Measurements from ENCODE around the gene GRHL3.

GRHL3 gene

GRCh38 chr1:24374891-24375786 lies 56.0 kb downstream of the GRHL3 start:
- no peak for DNase-seq

- DNase-seq = peak; percentile 29
Measured at GRCh38 chr1:24379733-24380315, 60.7 kb downstream of the GRHL3 start.

GRCh38 chr1:24380508-24380907 lies 61.4 kb downstream of the GRHL3 start:
- no peak for DNase-seq

GRCh38 chr1:24381256-24381655 lies 62.1 kb downstream of the GRHL3 start:
- DNase-seq = no peak

- no peak for DNase-seq
Measured at GRCh38 chr1:24382165-24382577, 63.0 kb downstream of the GRHL3 start.

GRCh38 chr1:24383381-24383940 lies 64.3 kb downstream of the GRHL3 start:
- DNase-seq = peak; percentile 17

- peak; percentile 93 for DNase-seq
Measured at GRCh38 chr1:24384251-24385090, 65.3 kb downstream of the GRHL3 start.

GRCh38 chr1:24385160-24385940 lies 66.2 kb downstream of the GRHL3 start:
- DNase-seq = peak; percentile 39

- DNase-seq = no peak
Measured at GRCh38 chr1:24386241-24386640, 67.1 kb downstream of the GRHL3 start.

- no peak for DNase-seq
Measured at GRCh38 chr1:24386931-24387330, 67.8 kb downstream of the GRHL3 start.

- DNase-seq = no peak
Measured at GRCh38 chr1:24387636-24388175, 68.5 kb downstream of the GRHL3 start.

- no peak for DNase-seq
Measured at GRCh38 chr1:24388331-24388885, 69.3 kb downstream of the GRHL3 start.

GRCh38 chr1:24389231-24389678 lies 70.1 kb downstream of the GRHL3 start:
- no peak for DNase-seq

- peak; percentile 88 for DNase-seq
Measured at GRCh38 chr1:24390924-24391782, 72.0 kb downstream of the GRHL3 start.

- peak; percentile 30 for DNase-seq
Measured at GRCh38 chr1:24391882-24392603, 72.9 kb downstream of the GRHL3 start.

GRCh38 chr1:24392604-24392946 lies 73.4 kb downstream of the GRHL3 start:
- no peak for DNase-seq

GRCh38 chr1:24392982-24393650 lies 74.0 kb downstream of the GRHL3 start:
- no peak for DNase-seq

GRCh38 chr1:24393892-24394291 lies 74.7 kb downstream of the GRHL3 start:
- no peak for DNase-seq

- no peak for DNase-seq
Measured at GRCh38 chr1:24400065-24400464, 80.9 kb downstream of the GRHL3 start.

Data from inflammatory macrophage treated with lipopolysaccharide for 4 hours (primary cell).